Transverse colon (tissue), 4 donors: ENCODE measurements around the gene CADPS2. TPM values are rescaled to one million over a fixed set of nuclear protein-coding genes. Genes with fewer than 3 reads are reported as not detected.

Experiments used
- DNase-seq: peaks from one replicate; pipeline ENCODE4 v3.0.0-alpha.2; 2019
- H3K27ac ChIP-seq, 4 donors: fragments of 200-600 bp; sonication (generic); 2 replicates each; pipeline ENCODE4 v1.5.1; 2016 to 2018; ENCODE audit warnings: inconsistent platforms in 4 of 4
- H3K27me3 ChIP-seq: fragments of 200-600 bp; sonication (generic); 2 replicates; pipeline ENCODE4 v1.5.1; 2017; ENCODE audit warnings: inconsistent platforms
- H3K36me3 ChIP-seq, 4 donors: fragments of 200-600 bp; sonication (generic); 2 replicates each; pipeline ENCODE4 v1.5.1; 2017 to 2019; ENCODE audit warnings: inconsistent platforms in 4 of 4
- H3K4me1 ChIP-seq, 4 donors: fragments of 200-600 bp; sonication (generic); 2 replicates each; pipeline ENCODE4 v1.5.1; 2017 to 2020; ENCODE audit warnings: inconsistent platforms in 4 of 4
- H3K4me3 ChIP-seq, 4 donors: fragments of 200-600 bp; sonication (generic); 1 replicate in 1 of 4; 2 replicates in 3 of 4; pipeline versions ENCODE4 v1.5.1 to v1.6.1; 2017 to 2019; ENCODE audit warnings: inconsistent platforms in 4 of 4
- H3K9me3 ChIP-seq, 2 donors: fragments of 200-600 bp; sonication (generic); 2 replicates each; pipeline ENCODE4 v1.5.1; 2017 to 2019; ENCODE audit warnings: inconsistent platforms in 2 of 2
- CTCF ChIP-seq, 5 experiments: fragments of 200-600 bp in 3 of 5; fragments of 450-650 bp in 2 of 5; sonication (generic) in 3 of 5; IDR thresholded peaks; 1 replicate in 2 of 5; 2 replicates in 3 of 5; pipeline ENCODE4 v1.5.1; 2016 to 2017; ENCODE audit warnings: antibody characterized with exemption in 5 of 5, inconsistent platforms in 3 of 5, mild to moderate bottlenecking in 2 of 5, moderate library complexity in 1 of 5
- EP300 ChIP-seq: sonication (generic); formaldehyde crosslinking; IDR thresholded peaks from one replicate; pipeline ENCODE4 v1.6.1; 2017; ENCODE audit warnings: antibody characterized with exemption, low read depth
- POLR2A ChIP-seq: fragments of 450-650 bp; IDR thresholded peaks from one replicate; pipeline ENCODE4 v1.6.1; 2016; ENCODE audit warnings: antibody characterized with exemption, mild to moderate bottlenecking, moderate library complexity
- POLR2AphosphoS5 ChIP-seq, 3 donors: sonication (generic); formaldehyde crosslinking; IDR thresholded peaks; one replicate each; pipeline ENCODE4 v1.6.1; 2016; ENCODE audit warnings: antibody characterized with exemption in 3 of 3
- WGBS, 2 donors: methylation state at CpG; one replicate each; pipeline ENCODE4 v1.1.5; 2018; ENCODE audit warnings: low coverage in 1 of 2; 5-methylcytosine and 5-hydroxymethylcytosine counted together
- in situ Hi-C, 4 donors: fragments of 200-750 bp; cut with MboI; loops; one replicate each; pipeline versions ENCODE4 v1.15.0 to v1.15.1; 2017; ENCODE audit warnings: low sequenced_read_pairs in 3 of 4, low pct_ligation_motif_present in 1 of 4, low pct_unique_long_range_greater_than_20kb in 1 of 4
- intact Hi-C: fragments of 100-400 bp; cut with DNase I; formaldehyde crosslinking; loops from one replicate; pipeline ENCODE4 v1.15.1; 2023; ENCODE audit warnings: low total_unique reads
- total RNA-seq, 4 donors: library from RNA; depleted of rRNA; stranded (reverse); fragments of >200 nt; gene quantifications; one replicate each; pipeline ENCODE4 v1.1.0, GENCODE V29; 2016

The CADPS2 gene
- total RNA-seq, 4 donors from 2014 or later: 9.0 to 15.2 (median 12.6) TPM

GRCh38 chr7:122457969-122458368 lies 428.3 kb downstream of the CADPS2 start:
- no peaks in the 10 kb centered on the region for H3K4me1 ChIP-seq
- no peak overlapping the region for H3K27ac ChIP-seq
- no peak for DNase-seq
- no peaks in the 10 kb centered on the region for H3K27me3 ChIP-seq
- 66 to 71% methylated on average over 3 of the region's 3 CpGs for whole genome bisulfite sequencing, 2 donors
- intact Hi-C loops (no loop called here), in situ Hi-C loops (no loop called here)
- no peak overlapping the region for H3K4me3 ChIP-seq
- H3K9me3 ChIP-seq: no peaks in the 10 kb centered on the region
- no peaks in the 10 kb centered on the region for H3K36me3 ChIP-seq
- TF ChIP-seq CTCF (IDR thresholded peaks at IDR 0.05): no peak

- Histone ChIP-seq H3K9me3 (no peaks in the 10 kb centered on the region), H3K27me3 (no peaks in the 10 kb centered on the region), H3K4me3 (no peak overlapping the region), H3K27ac (no peak overlapping the region), H3K4me1 (no peaks in the 10 kb centered on the region), H3K36me3 (no peaks in the 10 kb centered on the region)
- TF ChIP-seq POLR2AphosphoS5 (IDR thresholded peaks at IDR 0.05) (no peak), POLR2A (no peak), CTCF (IDR thresholded peaks at IDR 0.05) (no peak), EP300 (no peak)
- 73 to 87% methylated on average over 3 of the region's 3 CpGs for WGBS, 2 donors
- intact Hi-C loops (no loop called here), in situ Hi-C loops (no loop called here)
- no peak for DNase-seq
These were observed 428.9 kb downstream of the CADPS2 start for GRCh38 chr7:122457325-122457724.

GRCh38 chr7:122454776-122455507 lies 431.3 kb downstream of the CADPS2 start:
- Histone ChIP-seq H3K27ac (no peak overlapping the region), H3K4me3 (no peak overlapping the region), H3K36me3 (no peaks in the 10 kb centered on the region), H3K27me3 (no peaks in the 10 kb centered on the region), H3K4me1 (no peaks in the 10 kb centered on the region), H3K9me3 (no peaks in the 10 kb centered on the region)
- in situ Hi-C loops (no loop called here), intact Hi-C loops (no loop called here)
- 90 to 100% methylated on average over 1 to 4 of the region's 4 CpGs for WGBS, 2 donors
- TF ChIP-seq POLR2AphosphoS5 (IDR thresholded peaks at IDR 0.05) (no peak), POLR2A (no peak), EP300 (no peak), CTCF (IDR thresholded peaks at IDR 0.05) (no peak)
- DNase-seq: no peak

GRCh38 chr7:122453432-122453831 lies 432.8 kb downstream of the CADPS2 start:
- H3K9me3 ChIP-seq: no peaks in the 10 kb centered on the region
- no peak overlapping the region for H3K27ac ChIP-seq
- no peaks in the 10 kb centered on the region for H3K36me3 ChIP-seq
- TF ChIP-seq EP300 (no peak), POLR2AphosphoS5 (IDR thresholded peaks at IDR 0.05) (no peak), POLR2A (no peak), CTCF (IDR thresholded peaks at IDR 0.05) (no peak)
- H3K4me1 ChIP-seq: no peaks in the 10 kb centered on the region
- in situ Hi-C loops (no loop called here), intact Hi-C loops (no loop called here)
- H3K4me3 ChIP-seq: no peak overlapping the region
- no peak for DNase-seq
- no peaks in the 10 kb centered on the region for H3K27me3 ChIP-seq
